NCI-H1417 (cell line): ENCODE results near the gene NBEAL1.
"Not testable (repeated sequence)": the region's sequence is repeated elsewhere in the genome, so short reads cannot be mapped to it uniquely, and the experiment has no call there.

Experiments used
- DNase-seq, 3 experiments: peaks; one replicate each; lab custom pipeline; 2025; lab: John Stamatoyannopoulos, UW

The NBEAL1 gene

GRCh38 chr2:203014456-203015199 lies at the start of gene NBEAL1:
Gene NBEAL1 (plus strand): TSS chr2:203014875. CDS start chr2:203016385, 1,510 bp downstream.
- peak; percentile 92 to 98 (median 98) for DNase-seq

DNA sequence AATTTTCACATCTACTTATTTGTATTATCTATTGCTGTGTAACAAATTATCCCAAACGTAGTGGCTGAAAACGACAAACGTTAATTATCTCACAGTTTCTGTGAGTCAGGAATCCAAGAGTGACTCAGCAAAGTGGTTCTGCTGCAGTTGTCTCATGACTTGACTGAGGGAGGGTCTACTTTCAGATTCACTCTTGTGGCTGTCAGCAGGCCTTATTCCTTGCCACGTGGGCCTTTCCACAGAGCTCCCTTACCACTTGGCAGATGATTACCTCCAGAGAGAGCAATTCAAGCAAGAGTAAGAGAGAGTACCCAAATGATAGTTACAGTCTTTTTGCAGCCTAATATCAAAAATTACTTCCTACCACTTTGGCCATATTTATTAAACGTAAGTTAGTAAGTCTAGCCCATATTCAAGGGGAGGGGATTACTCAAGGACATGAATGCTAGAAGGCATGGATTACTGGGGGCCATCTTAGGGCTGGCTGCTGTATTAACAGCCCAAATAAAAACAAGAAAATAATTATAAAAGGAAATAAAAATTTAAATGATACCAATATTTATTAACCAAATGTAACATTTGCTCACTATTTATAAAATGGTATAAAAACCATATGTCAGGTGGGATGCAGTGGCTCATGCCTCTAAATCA lies 48.7 kb upstream of the NBEAL1 start:
- DNase-seq: peak in 1 of 3 experiments; percentile 7

DNA sequence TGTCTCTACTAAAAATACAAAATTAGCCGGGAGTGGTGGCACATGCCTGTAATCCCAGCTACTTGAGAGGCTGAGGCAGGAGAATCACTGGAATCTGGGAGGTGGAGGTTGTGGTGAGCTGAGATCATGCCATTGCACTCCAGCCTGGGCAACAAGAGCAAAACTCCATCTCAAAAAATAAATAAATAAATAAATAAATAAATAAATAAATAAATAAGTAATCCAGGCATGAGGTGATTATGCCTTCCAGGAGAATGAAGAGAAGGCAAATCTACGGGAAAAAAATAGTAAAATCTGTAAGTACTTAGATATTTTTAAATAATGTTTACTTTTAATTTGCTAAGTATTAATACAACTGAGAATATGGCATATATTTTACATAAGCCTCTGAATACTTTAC lies 45.3 kb upstream of the NBEAL1 start:
- DNase-seq: not testable (repeated sequence)

DNA sequence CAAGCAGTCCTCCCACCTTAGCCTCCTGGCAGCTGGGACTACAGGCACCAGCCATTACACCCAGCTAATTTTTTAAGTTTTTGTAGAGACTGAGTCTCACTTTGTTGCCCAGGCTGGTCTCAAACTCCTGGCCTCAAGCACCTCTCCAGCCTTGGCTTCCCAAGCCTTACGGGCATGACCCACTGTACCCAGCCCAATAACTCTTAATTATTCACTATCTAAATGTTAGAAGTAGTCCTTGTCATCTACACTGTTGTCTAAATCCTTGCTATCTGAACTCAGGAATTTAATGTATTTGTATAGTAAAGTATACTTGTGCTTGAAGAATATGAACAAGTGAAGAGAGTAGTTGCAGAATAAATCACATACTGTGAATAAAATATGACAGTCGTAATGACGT lies 37.9 kb upstream of the NBEAL1 start:
- no peak for DNase-seq

DNA sequence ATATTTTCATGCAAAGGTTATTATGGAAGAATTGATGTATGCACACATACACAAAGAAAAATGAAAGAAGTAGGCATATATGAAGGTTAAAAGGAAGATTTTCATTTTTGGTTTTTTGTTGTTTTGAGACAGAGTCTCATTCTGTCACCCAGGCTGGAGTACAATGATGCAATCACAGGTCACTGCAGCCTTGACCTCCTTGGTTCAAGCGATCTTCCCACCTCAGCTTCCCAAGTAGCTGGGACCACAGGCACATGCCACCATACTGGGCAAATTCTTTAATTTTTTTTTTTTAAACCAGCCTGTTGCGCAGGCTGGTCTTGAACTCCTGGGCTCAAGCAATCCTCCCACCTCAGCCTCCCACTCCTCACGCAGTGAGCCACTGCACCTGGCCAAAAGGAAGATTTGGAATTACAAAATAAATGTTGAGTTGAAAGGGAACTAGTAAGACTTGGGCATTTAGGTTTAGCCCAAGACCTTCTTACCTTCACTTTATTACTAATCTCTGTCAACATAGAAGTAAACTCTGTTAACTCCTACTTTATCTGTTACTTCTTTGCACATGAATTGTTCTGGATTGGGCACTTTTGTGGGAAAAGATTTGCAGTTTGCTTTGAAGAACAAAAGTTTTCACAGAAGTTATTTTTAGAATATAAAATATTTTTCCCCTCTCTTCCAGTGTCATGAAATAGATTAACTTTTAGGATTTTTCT lies 31.7 kb upstream of the NBEAL1 start:
- DNase-seq: no peak

GRCh38 chr2:202989749-202990148 lies 24.9 kb upstream of the NBEAL1 start:
- no peak for DNase-seq

DNA sequence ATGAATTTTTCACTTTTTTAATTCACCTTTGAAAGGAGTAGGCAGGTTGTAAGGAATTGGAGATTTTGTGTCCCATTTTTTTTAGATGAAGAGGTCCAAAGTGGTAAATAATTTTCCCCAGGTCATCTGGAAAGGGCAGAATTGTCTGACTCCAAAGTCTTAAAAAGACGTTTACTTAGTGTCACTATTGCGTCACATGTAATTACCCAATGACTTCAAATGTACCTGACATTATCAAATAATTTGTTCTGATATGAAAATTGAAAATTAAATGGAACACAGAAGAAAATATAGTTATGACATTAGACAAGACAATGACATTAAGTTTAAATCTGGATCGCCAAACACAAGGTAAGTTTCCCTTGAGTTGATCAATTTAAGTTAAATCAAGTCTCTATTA lies 24.2 kb upstream of the NBEAL1 start:
- DNase-seq: no peak

GRCh38 chr2:202997113-202997512 lies 17.6 kb upstream of the NBEAL1 start:
- DNase-seq: not testable (repeated sequence)

DNA sequence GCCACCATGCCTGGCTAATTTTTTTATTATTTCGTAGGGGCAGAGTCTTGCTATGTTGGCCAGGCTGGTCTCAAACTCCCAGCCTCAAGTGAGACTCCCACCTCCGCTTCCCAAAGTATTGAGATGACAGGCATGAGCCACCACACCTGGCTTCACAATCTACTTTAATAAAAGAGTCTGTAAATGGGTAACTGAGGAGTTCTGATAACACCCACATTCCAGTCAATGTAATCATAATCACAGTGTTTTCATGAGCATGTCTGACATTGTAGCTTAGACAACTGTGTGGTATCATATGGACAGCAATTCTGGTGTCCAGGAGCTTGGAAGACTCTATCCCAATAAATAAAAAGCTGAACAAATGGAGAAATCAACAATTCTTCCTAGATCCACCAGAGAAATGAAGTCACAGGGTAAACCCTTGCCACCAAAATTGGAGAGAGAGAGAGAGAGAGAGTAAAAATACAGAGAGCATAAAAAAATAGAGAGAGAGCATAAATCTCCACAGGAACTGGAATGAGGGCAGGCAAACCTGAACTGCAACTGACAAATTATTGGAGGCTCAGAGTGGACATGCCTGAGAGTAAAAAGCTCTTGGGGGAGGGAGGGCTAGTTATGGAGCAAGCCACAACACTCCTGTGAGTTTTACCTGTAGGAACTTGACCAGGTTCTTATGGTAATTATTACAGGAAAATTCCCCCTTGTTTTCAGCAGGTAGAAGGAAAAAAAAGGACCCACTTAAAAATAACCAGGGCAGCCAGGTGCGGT lies 12.4 kb upstream of the NBEAL1 start:
- no peak for DNase-seq

- DNase-seq: no peak
Measured at GRCh38 chr2:203003716-203004115, 11.0 kb upstream of the NBEAL1 start.

GRCh38 chr2:203016716-203017115 lies 2.0 kb downstream of the NBEAL1 start:
- DNase-seq: no peak

DNA sequence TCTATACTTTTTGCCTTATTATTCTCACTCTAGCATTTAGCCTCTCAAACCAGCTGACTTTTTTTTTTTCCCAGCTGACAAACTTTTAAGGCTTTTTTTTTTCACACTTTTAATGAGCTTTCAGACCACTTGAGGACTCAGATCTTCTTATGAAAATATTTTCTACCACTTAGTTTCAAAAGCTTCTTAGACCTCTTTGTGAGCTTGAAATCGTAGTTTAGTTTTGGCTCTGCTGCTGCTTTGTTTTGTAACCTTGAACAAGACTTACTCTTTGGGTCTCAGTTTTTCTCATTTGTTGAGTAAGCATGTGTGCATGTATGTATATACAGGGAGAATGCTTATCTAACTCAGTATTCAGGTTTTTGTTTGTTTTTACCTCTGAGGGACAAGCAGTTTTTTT lies 3.5 kb downstream of the NBEAL1 start:
- no peak for DNase-seq

DNA sequence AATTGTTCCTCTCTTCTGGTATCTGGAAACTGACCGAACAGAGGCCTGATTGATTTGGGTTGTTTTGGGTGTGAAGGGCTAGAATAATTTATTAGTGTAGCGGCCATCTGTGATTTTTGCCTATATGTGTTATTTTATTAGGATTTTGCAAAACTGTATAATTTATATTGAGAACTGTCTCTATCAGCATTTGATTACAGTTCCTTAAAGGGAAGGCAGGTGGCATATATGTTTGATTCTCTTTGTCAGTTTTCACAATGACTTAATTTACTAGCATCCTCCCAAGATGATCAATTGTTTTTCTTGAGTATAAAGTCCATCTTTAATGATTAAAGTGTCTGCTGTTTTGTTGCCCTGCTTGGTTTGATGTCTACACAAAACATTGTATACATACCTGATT lies 4.5 kb downstream of the NBEAL1 start:
- DNase-seq: no peak

- no peak for DNase-seq
Measured at GRCh38 chr2:203021991-203022390, 7.3 kb downstream of the NBEAL1 start.

GRCh38 chr2:203022751-203023150 lies 8.1 kb downstream of the NBEAL1 start:
- DNase-seq: no peak

- DNase-seq: no peak
Measured at GRCh38 chr2:203025592-203025991, 10.9 kb downstream of the NBEAL1 start.

DNA sequence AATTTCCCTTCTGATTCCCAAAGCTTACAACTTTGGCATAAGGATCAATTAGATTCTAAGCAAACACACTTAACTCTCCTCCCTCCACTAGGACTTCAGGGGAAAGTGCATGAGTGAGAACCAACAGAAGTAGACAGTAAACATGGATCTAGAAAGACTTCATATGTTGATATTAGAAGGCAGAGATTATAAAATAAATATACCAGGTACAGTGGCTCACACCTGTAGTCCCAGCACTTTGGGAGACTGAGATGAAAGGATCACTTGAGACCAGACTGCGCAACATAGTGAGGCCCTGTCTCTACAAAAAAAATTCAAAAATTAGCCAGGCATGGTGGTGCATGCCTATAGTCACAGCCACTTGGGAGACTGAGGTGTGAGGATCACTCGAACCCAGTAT lies 15.9 kb downstream of the NBEAL1 start:
- no peak for DNase-seq

- DNase-seq: no peak
Measured at GRCh38 chr2:203030991-203031390, 16.3 kb downstream of the NBEAL1 start.

GRCh38 chr2:203033395-203033794 lies 18.7 kb downstream of the NBEAL1 start:
- DNase-seq: no peak

GRCh38 chr2:203035879-203036470 lies 21.3 kb downstream of the NBEAL1 start:
- DNase-seq: no peak

GRCh38 chr2:203037026-203037425 lies 22.4 kb downstream of the NBEAL1 start:
- DNase-seq: no peak

DNA sequence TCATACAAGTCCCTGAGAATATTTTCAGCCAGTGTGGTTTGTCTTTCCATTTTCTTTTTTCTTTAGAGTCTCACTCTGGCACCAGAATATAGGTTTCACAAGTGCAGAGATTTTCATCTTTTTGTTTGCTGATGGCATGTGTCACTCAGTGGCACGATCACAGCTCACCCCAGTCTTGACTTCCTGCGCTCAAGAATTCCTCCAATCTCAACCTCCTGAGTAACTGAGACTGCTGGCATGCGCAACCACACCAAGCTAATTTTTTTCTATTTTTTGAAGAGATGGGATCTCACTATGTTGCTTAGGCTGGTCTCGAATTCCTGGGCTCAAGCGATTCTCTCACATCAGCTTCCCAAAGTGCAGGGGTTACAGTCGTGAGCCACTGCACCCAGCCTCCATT lies 23.9 kb downstream of the NBEAL1 start:
- no peak for DNase-seq
